H9 (cell line): ENCODE results near the gene RETSAT. TPM values are rescaled to one million over a fixed set of nuclear protein-coding genes. Genes with fewer than 3 reads are reported as not detected.

Source experiments
- DNase-seq: peaks from one replicate; pipeline ENCODE4 v3.0.0-alpha.2; 2017
- H2AFZ ChIP-seq: one replicate; pipeline ENCODE4 v1.6.1; 2013; ENCODE audit warnings: mild to moderate bottlenecking, low read length, control low read depth, moderate library complexity
- H2AK5ac ChIP-seq: 2 replicates; pipeline ENCODE4 v1.6.1; 2013; ENCODE audit warnings: low read length, control low read depth, mixed read lengths; ENCODE audit not compliant: insufficient read length
- H2BK120ac ChIP-seq: one replicate; pipeline ENCODE4 v1.6.1; 2013; ENCODE audit warnings: low read depth, mild to moderate bottlenecking, low read length, control low read depth, inconsistent platforms; ENCODE audit not compliant: poor library complexity, severe bottlenecking
- H2BK12ac ChIP-seq: 2 replicates; pipeline ENCODE4 v1.6.1; 2013; ENCODE audit warnings: low read length, control low read depth, mixed read lengths, low read depth; ENCODE audit not compliant: insufficient read length
- H2BK15ac ChIP-seq: 2 replicates; pipeline ENCODE4 v1.6.1; 2013; ENCODE audit warnings: low read depth, low read length, control low read depth
- H2BK20ac ChIP-seq: one replicate; pipeline ENCODE4 v1.6.1; 2013; ENCODE audit warnings: low read depth, mild to moderate bottlenecking, low read length, control low read depth, inconsistent platforms; ENCODE audit not compliant: poor library complexity, severe bottlenecking
- H2BK5ac ChIP-seq: 2 replicates; pipeline ENCODE4 v1.6.1; 2013; ENCODE audit warnings: low read length, control low read depth, mixed read lengths; ENCODE audit not compliant: insufficient read length
- H3K14ac ChIP-seq: 2 replicates; pipeline ENCODE4 v1.6.1; 2013; ENCODE audit warnings: low read length, control low read depth; ENCODE audit not compliant: insufficient read depth
- H3K18ac ChIP-seq: 2 replicates; pipeline ENCODE4 v1.6.1; 2013; ENCODE audit warnings: low read depth, mild to moderate bottlenecking, mixed read lengths, low read length, control low read depth; ENCODE audit not compliant: insufficient read length
- H3K23ac ChIP-seq: 2 replicates; pipeline ENCODE4 v1.6.1; 2013; ENCODE audit warnings: low read length, control low read depth, mixed read lengths, low read depth; ENCODE audit not compliant: insufficient read length
- H3K23me2 ChIP-seq: 2 replicates; pipeline ENCODE4 v1.6.1; 2013; ENCODE audit warnings: low read depth, mild to moderate bottlenecking, mixed read lengths, low read length, control low read depth; ENCODE audit not compliant: insufficient read length, poor library complexity, severe bottlenecking
- H3K27ac ChIP-seq: 2 replicates; pipeline ENCODE4 v1.5.1; 2013; ENCODE audit warnings: low read length, control low read depth, mixed read lengths, low read depth; ENCODE audit not compliant: insufficient read length
- H3K27me3 ChIP-seq: 2 replicates; pipeline ENCODE4 v1.6.1; 2013; ENCODE audit warnings: low read length, control low read depth, inconsistent platforms; ENCODE audit not compliant: insufficient read depth
- H3K4ac ChIP-seq: 2 replicates; pipeline ENCODE4 v1.6.1; 2013; ENCODE audit warnings: low read depth, mild to moderate bottlenecking, control low read depth, inconsistent platforms, low read length, moderate library complexity
- H3K4me1 ChIP-seq: 2 replicates; pipeline ENCODE4 v1.6.1; 2013; ENCODE audit warnings: low read length, control low read depth, inconsistent platforms; ENCODE audit not compliant: insufficient read depth
- H3K4me2 ChIP-seq: 2 replicates; pipeline ENCODE4 v1.6.1; 2013; ENCODE audit warnings: low read length, control low read depth, mixed read lengths; ENCODE audit not compliant: insufficient read length, insufficient read depth
- H3K56ac ChIP-seq: 2 replicates; pipeline ENCODE4 v1.6.1; 2013; ENCODE audit warnings: low read depth, mild to moderate bottlenecking, mixed read lengths, low read length, control low read depth; ENCODE audit not compliant: insufficient read length
- H3K79me1 ChIP-seq: 2 replicates; pipeline ENCODE4 v1.6.1; 2013; ENCODE audit warnings: low read depth, mild to moderate bottlenecking, moderate library complexity, low read length, control low read depth, inconsistent platforms; ENCODE audit not compliant: insufficient read depth, poor library complexity, severe bottlenecking
- H3K79me2 ChIP-seq: 2 replicates; pipeline ENCODE4 v1.6.1; 2013; ENCODE audit warnings: low read length, control low read depth, inconsistent platforms; ENCODE audit not compliant: insufficient read depth
- H3K9ac ChIP-seq: 2 replicates; pipeline ENCODE4 v1.6.1; 2013; ENCODE audit warnings: low read length, control low read depth, mixed read lengths; ENCODE audit not compliant: insufficient read length; ENCODE audit errors: extremely low read depth
- H3K9me3 ChIP-seq: one replicate; pipeline ENCODE4 v1.6.1; 2013; ENCODE audit warnings: low read depth, low read length, inconsistent platforms; ENCODE audit not compliant: control insufficient read depth
- H3T11ph ChIP-seq: one replicate; pipeline ENCODE4 v1.6.1; 2013; ENCODE audit warnings: mild to moderate bottlenecking, low read length, control low read depth, inconsistent platforms
- H4K20me1 ChIP-seq: one replicate; pipeline ENCODE4 v1.6.1; 2013; ENCODE audit not compliant: control insufficient read depth, insufficient read length, insufficient read depth
- H4K5ac ChIP-seq: 2 replicates; pipeline ENCODE4 v1.6.1; 2013; ENCODE audit warnings: low read depth, mild to moderate bottlenecking, mixed read lengths, low read length, control low read depth; ENCODE audit not compliant: insufficient read length
- H4K8ac ChIP-seq: replicated peaks from 2 replicates; pipeline ENCODE4 v1.6.1; 2013; ENCODE audit warnings: low read length, control low read depth, mixed read lengths, low read depth; ENCODE audit not compliant: insufficient read length
- H4K91ac ChIP-seq: 2 replicates; pipeline ENCODE4 v1.6.1; 2013; ENCODE audit warnings: low read depth, mild to moderate bottlenecking, moderate library complexity, mixed read lengths, low read length, control low read depth; ENCODE audit not compliant: insufficient read length
- H3K27ac Mint-ChIP-seq, 3 experiments: 2 replicates in 2 of 3; 3 replicates in 1 of 3; pipeline ENCODE4 v1.8.0; 2020 to 2021; ENCODE audit warnings: mixed read lengths in 3 of 3, mild to moderate bottlenecking in 1 of 3, moderate library complexity in 1 of 3
- H3K27me3 Mint-ChIP-seq: 2 replicates; pipeline ENCODE4 v1.8.0; 2021; ENCODE audit warnings: low read depth, mild to moderate bottlenecking, moderate library complexity, mixed read lengths
- H3K36me3 Mint-ChIP-seq, 3 experiments: 2 replicates in 2 of 3; 3 replicates in 1 of 3; pipeline ENCODE4 v1.8.0; 2020 to 2021; ENCODE audit warnings: low read depth in 3 of 3, mixed read lengths in 3 of 3; ENCODE audit not compliant: insufficient read depth in 1 of 3
- H3K4me1 Mint-ChIP-seq, 2 experiments: 2 replicates each; pipeline ENCODE4 v1.8.0; 2020; ENCODE audit warnings: mixed read lengths in 2 of 2
- H3K4me3 Mint-ChIP-seq, 2 experiments: 2 replicates in 1 of 2; 3 replicates in 1 of 2; pipeline ENCODE4 v1.8.0; 2020 to 2021; ENCODE audit warnings: mild to moderate bottlenecking in 2 of 2, mixed read lengths in 2 of 2, moderate library complexity in 1 of 2
- H3K9me3 Mint-ChIP-seq, 2 experiments: 2 replicates in 1 of 2; 3 replicates in 1 of 2; pipeline ENCODE4 v1.8.0; 2020; ENCODE audit warnings: mild to moderate bottlenecking in 2 of 2, mixed read lengths in 2 of 2, moderate library complexity in 1 of 2
- WGBS: extraction: QIAGEN DNeasy Blood & Tissue Kit; methylation state at CpG from one replicate; pipeline ENCODE4 v1.1.7; 2013; ENCODE audit warnings: missing lambda C conversion rate, low lambda C conversion rate, mixed read lengths; ENCODE audit not compliant: insufficient read length; ENCODE audit errors: extremely low coverage; 5-methylcytosine and 5-hydroxymethylcytosine counted together
- total RNA-seq: library from RNA; stranded (reverse); gene quantifications from 2 replicates; pipeline ENCODE4 v1.2.1, GENCODE V29; 2021
- TF ChIP-seq, protein P1 (sequence below): fragments of 200-600 bp; sonication (generic); conservative IDR thresholded peaks from 3 replicates; pipeline ENCODE4 v1.8.0; 2021; ENCODE audit warnings: antibody characterized with exemption, mild to moderate bottlenecking

Gene RETSAT
- total RNA-seq, 1 experiment from 2014 or later = 16.7 TPM

DNA sequence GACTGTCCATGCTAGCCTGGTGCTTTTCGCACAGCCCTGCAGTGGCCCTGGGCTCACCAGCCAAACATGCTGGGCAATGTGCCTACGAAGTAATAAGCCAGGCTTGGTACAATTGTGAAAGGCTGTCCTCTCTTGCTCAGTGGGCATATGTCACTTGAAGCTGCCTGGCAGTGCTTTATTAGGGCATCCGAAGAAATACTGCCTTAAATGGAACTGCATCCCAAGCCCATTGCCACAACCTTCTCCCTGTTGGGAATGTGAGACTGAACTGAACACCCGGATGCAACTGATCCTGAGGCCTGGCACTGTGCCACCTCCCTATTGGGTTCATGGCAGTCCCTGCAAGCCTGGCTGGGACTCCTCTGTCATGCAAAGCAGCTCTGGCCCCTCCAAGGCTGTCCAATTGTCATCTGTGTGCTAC lies 39.9 kb upstream of the RETSAT start:
- no peaks in the 10 kb centered on the region for H4K20me1 ChIP-seq
- no peak overlapping the region for H2AFZ ChIP-seq
- no peak overlapping the region for H2BK12ac ChIP-seq
- H3K79me2 ChIP-seq = no peaks in the 10 kb centered on the region
- no peak overlapping the region for H3K14ac ChIP-seq
- no peak overlapping the region for H3K9ac ChIP-seq
- TF ChIP-seq, protein P1, sequence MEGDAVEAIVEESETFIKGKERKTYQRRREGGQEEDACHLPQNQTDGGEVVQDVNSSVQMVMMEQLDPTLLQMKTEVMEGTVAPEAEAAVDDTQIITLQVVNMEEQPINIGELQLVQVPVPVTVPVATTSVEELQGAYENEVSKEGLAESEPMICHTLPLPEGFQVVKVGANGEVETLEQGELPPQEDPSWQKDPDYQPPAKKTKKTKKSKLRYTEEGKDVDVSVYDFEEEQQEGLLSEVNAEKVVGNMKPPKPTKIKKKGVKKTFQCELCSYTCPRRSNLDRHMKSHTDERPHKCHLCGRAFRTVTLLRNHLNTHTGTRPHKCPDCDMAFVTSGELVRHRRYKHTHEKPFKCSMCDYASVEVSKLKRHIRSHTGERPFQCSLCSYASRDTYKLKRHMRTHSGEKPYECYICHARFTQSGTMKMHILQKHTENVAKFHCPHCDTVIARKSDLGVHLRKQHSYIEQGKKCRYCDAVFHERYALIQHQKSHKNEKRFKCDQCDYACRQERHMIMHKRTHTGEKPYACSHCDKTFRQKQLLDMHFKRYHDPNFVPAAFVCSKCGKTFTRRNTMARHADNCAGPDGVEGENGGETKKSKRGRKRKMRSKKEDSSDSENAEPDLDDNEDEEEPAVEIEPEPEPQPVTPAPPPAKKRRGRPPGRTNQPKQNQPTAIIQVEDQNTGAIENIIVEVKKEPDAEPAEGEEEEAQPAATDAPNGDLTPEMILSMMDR = no peak
- no peak for DNase-seq
- no peak overlapping the region for H3K56ac ChIP-seq
- Mint-ChIP-seq H3K4me1 (peaks cover 16 to 17% of the 10 kb centered on the region in 2 experiments), H3K36me3 (peaks cover 4 to 13% (median 4%) of the 10 kb centered on the region in 3 experiments; a peak in 6 of 7 replicates), H3K9me3 (no peaks in the 10 kb centered on the region), H3K4me3 (no peak overlapping the region), H3K27ac (peak overlapping the region in 1 of 3 experiments; percentile 67; a peak in 1 of 7 replicates), H3K27me3 (no peaks in the 10 kb centered on the region)
- no peaks in the 10 kb centered on the region for H3K79me1 ChIP-seq
- H3T11ph ChIP-seq = no peak overlapping the region
- H3K4me2 ChIP-seq = no peak overlapping the region
- no peak overlapping the region for H2BK15ac ChIP-seq
- H3K4ac ChIP-seq = no peak overlapping the region
- no peak overlapping the region for H3K23ac ChIP-seq
- no peak overlapping the region for H3K27ac ChIP-seq
- no peaks in the 10 kb centered on the region for H3K9me3 ChIP-seq
- H3K27me3 ChIP-seq = no peaks in the 10 kb centered on the region
- no peak overlapping the region for H4K91ac ChIP-seq
- H3K4me1 ChIP-seq = no peaks in the 10 kb centered on the region
- H3K18ac ChIP-seq = no peak overlapping the region
- H2BK5ac ChIP-seq = no peak overlapping the region
- H3K23me2 ChIP-seq = no peaks in the 10 kb centered on the region
- no peak overlapping the region for H2BK120ac ChIP-seq
- WGBS = no CpG with 5 or more reads among the region's 4 CpGs
- H4K8ac ChIP-seq = no peak overlapping the region
- H2AK5ac ChIP-seq = no peak overlapping the region
- no peak overlapping the region for H2BK20ac ChIP-seq
- H4K5ac ChIP-seq = no peak overlapping the region
